K562 (cell line): ENCODE measurements around the gene TRAPPC12. TPM values are rescaled to one million over a fixed set of nuclear protein-coding genes. Genes with fewer than 3 reads are reported as not detected.

ENCODE experiments used
- ATAC-seq: fragments of 200-7000 bp; cut with Tn5 transposase; 3 replicates; pipeline ENCODE4 v1.9.1; 2020; ENCODE audit warnings: moderate library complexity
- BruUV-seq: library from RNA; stranded (reverse); fragments of 400-500 nt; replicated peaks from 2 replicates; lab custom pipeline; 2021; lab: Mats Ljungman, UMichigan
- CTCF ChIA-PET: fragments of 300-600 bp; formaldehyde crosslinking; extraction: SDS; loops from one replicate; lab custom pipeline; 2021; ENCODE audit warnings: low intra/inter-chr PET ratio; lab: Yijun Ruan, JAX
- POLR2A ChIA-PET: fragments of 300-600, 350-650 bp; sonication (Branson Sonifier 250); formaldehyde crosslinking; extraction: SDS; loops from one replicate; lab custom pipeline; 2021; ENCODE audit warnings: antibody characterized with exemption, inconsistent platforms; lab: Yijun Ruan, JAX
- DNase-seq, 4 experiments: peaks; one replicate each; pipeline versions ENCODE4 v3.0.0 to v3.0.0-alpha.2; 2011 to 2018; ENCODE audit warnings: low spot score in 3 of 4, mixed read lengths in 3 of 4; ENCODE audit errors: extremely low read depth in 1 of 4
- FAIRE-seq: peaks from 2 replicates; lab custom pipeline; 2011; peaks lifted over from hg19 to GRCh38; lab: Jason Lieb, UNC
- H2AFZ ChIP-seq: 2 replicates; pipeline ENCODE4 v1.6.0; 2011; ENCODE audit warnings: low read depth, low read length, control low read depth, inconsistent platforms
- H3K27ac ChIP-seq: fragments of 200-600 bp; 3 replicates; pipeline ENCODE4 v1.8.0; 2011; ENCODE audit warnings: low read depth, mild to moderate bottlenecking, control low read depth, inconsistent platforms, low read length, moderate library complexity, mixed read lengths; ENCODE audit errors: extremely low read depth
- H3K27me3 ChIP-seq, 2 experiments: fragments of 300-600 bp in 1 of 2; 2 replicates in 1 of 2; 3 replicates in 1 of 2; pipeline versions ENCODE4 v1.6.0 to v1.8.0; 2011; ENCODE audit warnings: inconsistent platforms in 2 of 2, low read length in 2 of 2, mild to moderate bottlenecking in 1 of 2, mixed read lengths in 1 of 2, moderate library complexity in 1 of 2; ENCODE audit not compliant: control insufficient read depth in 2 of 2, insufficient read depth in 2 of 2
- H3K36me3 ChIP-seq: fragments of 300-600 bp; 3 replicates; pipeline ENCODE4 v1.8.0; 2011; ENCODE audit warnings: mild to moderate bottlenecking, low read length, inconsistent platforms; ENCODE audit not compliant: control insufficient read depth, insufficient read depth
- H3K4me1 ChIP-seq, 2 experiments: fragments of 200-600 bp in 1 of 2; replicated peaks in 1 of 2; 2 replicates in 1 of 2; 3 replicates in 1 of 2; pipeline versions ENCODE4 v1.5.1 to v1.8.0; 2011; ENCODE audit warnings: inconsistent platforms in 2 of 2, low read length in 2 of 2, mild to moderate bottlenecking in 1 of 2, mixed read lengths in 1 of 2, moderate library complexity in 1 of 2; ENCODE audit not compliant: control insufficient read depth in 2 of 2, insufficient read depth in 2 of 2
- H3K4me2 ChIP-seq: 2 replicates; pipeline ENCODE4 v1.6.1; 2011; ENCODE audit warnings: low read length, control low read depth, inconsistent platforms, mixed read lengths; ENCODE audit not compliant: insufficient read depth
- H3K4me3 ChIP-seq: fragments of 200-600 bp; sonication (generic), shearing (Covaris generic); 2 replicates; pipeline ENCODE4 v1.5.1; 2016; ENCODE audit warnings: control low read depth, inconsistent platforms
- H3K79me2 ChIP-seq: fragments of 200-600 bp; 3 replicates; pipeline ENCODE4 v1.8.0; 2011; ENCODE audit warnings: low read length, inconsistent platforms; ENCODE audit not compliant: control insufficient read depth, insufficient read depth
- H3K9ac ChIP-seq, 2 experiments: 2 replicates each; pipeline versions ENCODE4 v1.6.0 to v1.6.1; 2011; ENCODE audit warnings: low read depth in 2 of 2, low read length in 2 of 2, control low read depth in 1 of 2, inconsistent platforms in 1 of 2, mild to moderate bottlenecking in 1 of 2, mixed read lengths in 1 of 2; ENCODE audit not compliant: insufficient read depth in 1 of 2
- H3K9me1 ChIP-seq: one replicate; pipeline ENCODE4 v1.6.0; 2011; ENCODE audit warnings: inconsistent platforms, mild to moderate bottlenecking, low read length, moderate library complexity; ENCODE audit not compliant: control insufficient read depth, insufficient read depth
- H3K9me3 ChIP-seq: replicated peaks from 2 replicates; pipeline ENCODE4 v1.5.1; 2011; ENCODE audit warnings: low read depth, low read length, inconsistent platforms; ENCODE audit not compliant: control insufficient read depth, insufficient read depth
- H4K20me1 ChIP-seq: replicated peaks from 2 replicates; pipeline ENCODE4 v1.6.1; 2011; ENCODE audit warnings: low read length, inconsistent platforms, mixed read lengths; ENCODE audit not compliant: control insufficient read depth, insufficient read depth
- BRCA1 ChIP-seq, 2 experiments: fragments of 450-650 bp in 1 of 2; sonication (generic) in 1 of 2; formaldehyde crosslinking in 1 of 2; IDR thresholded peaks; 2 replicates each; pipeline versions ENCODE4 v1.5.0 to v1.6.1; 2017 to 2020; ENCODE audit warnings: mild to moderate bottlenecking in 1 of 2, missing genetic modification reagents in 1 of 2
- PML ChIP-seq: IDR thresholded peaks from 2 replicates; pipeline ENCODE4 v1.6.1; 2012; ENCODE audit warnings: low read length, inconsistent platforms
- RFX1 ChIP-seq: fragments of 450-650 bp; IDR thresholded peaks from 2 replicates; pipeline ENCODE4 v1.6.1; 2016; ENCODE audit warnings: mild to moderate bottlenecking, moderate library complexity
- SIN3A ChIP-seq, 2 experiments: fragments of 150-350 bp in 1 of 2; IDR thresholded peaks; 2 replicates each; pipeline ENCODE4 v1.6.1; 2011 to 2016; ENCODE audit warnings: borderline replicate concordance in 2 of 2, low read depth in 2 of 2, low read length in 2 of 2, mild to moderate bottlenecking in 2 of 2, moderate library complexity in 2 of 2; ENCODE audit not compliant: control insufficient read depth in 1 of 2
- SRSF1 ChIP-seq: fragments of 200-400 bp; formaldehyde crosslinking; IDR thresholded peaks from 2 replicates; pipeline ENCODE4 v1.6.1; 2017; ENCODE audit warnings: mild to moderate bottlenecking, low read depth, low read length, moderate library complexity
- ZNF778 ChIP-seq: fragments of 450-650 bp; formaldehyde crosslinking; IDR thresholded peaks from 2 replicates; pipeline ENCODE4 v1.4.0; 2020; ENCODE audit warnings: mild to moderate bottlenecking, moderate library complexity
- WGBS: fragments of 100-300 bp; shearing (Covaris generic); methylation state at CpG from one replicate; pipeline ENCODE4 v1.1.6; 2016; ENCODE audit warnings: low coverage, mixed read lengths; ENCODE audit not compliant: insufficient coverage; ENCODE audit errors: missing lambda C conversion rate; 5-methylcytosine and 5-hydroxymethylcytosine counted together
- in situ Hi-C: fragments of 300-500 bp; cut with MboI; formaldehyde crosslinking; loops from 4 replicates; pipeline ENCODE4 v1.15.0; 2018; ENCODE audit warnings: inconsistent platforms, mixed read lengths
- intact Hi-C: fragments of 100-400 bp; cut with micrococcal nuclease; formaldehyde crosslinking; loops from 2 replicates; pipeline ENCODE4 v1.14.2; 2022
- polyA plus RNA-seq, 8 experiments: library from polyadenylated mRNA; depleted of rRNA in 4 of 8; stranded (reverse) in 5 of 8; unstranded in 3 of 8; fragments of >200 nt; fragmentation: Nextera tagmentation in 2 of 8; fragmentation: Illumina TruSeq in 1 of 8; extraction: Ambion mirVana in 2 of 8; extraction: Trizol in 1 of 8; gene quantifications; 2 replicates each; pipeline versions ENCODE4 v1.2.1 to v1.2.3, GENCODE V29; 2011 to 2014; ENCODE audit warnings: inconsistent platforms in 1 of 8, missing spikeins in 1 of 8
- total RNA-seq, 7 experiments: library from RNA; depleted of rRNA in 6 of 7; stranded (reverse); fragments of >200 nt in 6 of 7; fragmentation: Illumina TruSeq in 2 of 7; extraction: Trizol in 2 of 7; gene quantifications; 2 replicates each; pipeline versions ENCODE4 v1.2.1 to v1.2.3, GENCODE V29; 2011 to 2021; ENCODE audit warnings: low replicate concordance in 1 of 7

TRAPPC12 gene
- total and polyA plus RNA-seq, 9 of the 15 experiments (the other 6 are each of a cell fraction or from before 2014, with no cell fraction given) = 8.0 to 75.2 (median 39.1) TPM

- H3K79me2 ChIP-seq = no peaks in the 10 kb centered on the region
- ATAC-seq (no peak), FAIRE-seq (no peak)
- no peaks in the 10 kb centered on the region for H3K9me1 ChIP-seq
- CTCF ChIA-PET = no interaction called here
- TF ChIP-seq SIN3A (IDR thresholded peaks at IDR 0.05; ENCODE audit: borderline replicate concordance in 2 of 2, control insufficient read depth in 1 of 2, low read depth in 2 of 2, low read length in 2 of 2) = no peak
- TF ChIP-seq ZNF778 (CRISPR knock-in tag) = no peak
- no peak for TF ChIP-seq RFX1
- TF ChIP-seq BRCA1 (IDR thresholded peaks at IDR 0.05) = no peak
- no peak for TF ChIP-seq BRCA1 (CRISPR knock-in tag; IDR thresholded peaks at IDR 0.05)
- TF ChIP-seq SRSF1 = no peak
- no peak for TF ChIP-seq PML
- TF ChIP-seq, all 486 proteins: peak for 0
- H3K4me2 ChIP-seq = no peak overlapping the region
- no peaks in the 10 kb centered on the region for H3K9me3 ChIP-seq
- no peaks in the 10 kb centered on the region for H3K27me3 ChIP-seq
- no TSS peak for BruUV-seq
- no peak for DNase-seq
- H3K4me1 ChIP-seq = peaks cover 4 to 6% of the 10 kb centered on the region in 2 experiments; a peak in 3 of 5 replicates
- no peak overlapping the region for H2AFZ ChIP-seq
- H3K36me3 ChIP-seq = peaks cover 50% of the 10 kb centered on the region; the same call in 2 of the 3 replicates
- POLR2A ChIA-PET = interaction anchor here (1.7 kb wide), 1 partner anchor 11 kb away, joined by 4 read pairs; no protein-coding TSS in a partner anchor
- H3K9ac ChIP-seq = no peak overlapping the region
- in situ Hi-C loops = no loop called here
- intact Hi-C loops = no loop called here
- H3K4me3 ChIP-seq = no peak overlapping the region
- H4K20me1 ChIP-seq = no peaks in the 10 kb centered on the region
- WGBS = 84% methylated on average over 8 of the region's 8 CpGs
- no peak overlapping the region for H3K27ac ChIP-seq
These were observed 53.8 kb downstream of the TRAPPC12 start for GRCh38 chr2:3433339-3433699.
